OCI-LY3 (cell line): Measurements from ENCODE around the gene KLHL41.

Source experiments
- H2AFZ ChIP-seq: fragments of 200-600, 300-600 bp; shearing (Covaris generic); 2 replicates; pipeline ENCODE4 v1.6.0; 2014; ENCODE audit warnings: antibody characterized with exemption, low read depth, low read length
- H3K27ac ChIP-seq: fragments of 200-600, 300-600 bp; sonication (generic); 2 replicates; pipeline ENCODE4 v1.5.1; 2014; ENCODE audit warnings: mild to moderate bottlenecking, low read length, moderate library complexity, mixed read lengths
- H3K27me3 ChIP-seq: fragments of 200-600, 300-600 bp; sonication (generic); 2 replicates; pipeline ENCODE4 v1.6.1; 2014; ENCODE audit warnings: low read depth, low read length, mixed read lengths
- H3K36me3 ChIP-seq: fragments of 200-600, 300-600 bp; sonication (generic); replicated peaks from 2 replicates; pipeline ENCODE3; 2014; ENCODE audit warnings: low read depth, low read length, mixed read lengths
- H3K4me1 ChIP-seq: fragments of 300-600, 200-600 bp; sonication (generic); 2 replicates; pipeline ENCODE4 v1.6.1; 2014; ENCODE audit warnings: low read length, mixed read lengths
- H3K4me2 ChIP-seq: fragments of 200-600, 300-600 bp; sonication (generic); 2 replicates; pipeline ENCODE4 v1.6.1; 2014; ENCODE audit warnings: low read length, mixed read lengths
- H3K4me3 ChIP-seq: fragments of 300-600, 200-600 bp; sonication (generic); 2 replicates; pipeline ENCODE4 v1.5.1; 2014; ENCODE audit warnings: antibody characterized with exemption, mild to moderate bottlenecking, low read length, moderate library complexity
- H3K79me2 ChIP-seq: fragments of 300-600, 200-600 bp; shearing (Covaris generic); 2 replicates; pipeline ENCODE4 v1.6.1; 2014; ENCODE audit warnings: mild to moderate bottlenecking, low read length, mixed read lengths
- H3K9ac ChIP-seq: fragments of 300-600, 200-600 bp; shearing (Covaris generic); 2 replicates; pipeline ENCODE4 v1.6.0; 2014; ENCODE audit warnings: mild to moderate bottlenecking, low read length, moderate library complexity
- H3K9me3 ChIP-seq: fragments of 200-600, 300-600 bp; shearing (Covaris generic); 2 replicates; pipeline ENCODE4 v1.6.1; 2014; ENCODE audit warnings: low read length, mixed read lengths; ENCODE audit not compliant: insufficient read depth
- H4K20me1 ChIP-seq: fragments of 200-600, 300-600 bp; sonication (generic); 2 replicates; pipeline ENCODE4 v1.6.1; 2016; ENCODE audit warnings: low read length, mixed read lengths; ENCODE audit not compliant: insufficient read depth
- EZH2phosphoT487 ChIP-seq: fragments of 200-600 bp; shearing (Covaris generic); IDR thresholded peaks from 2 replicates; pipeline ENCODE4 v1.6.1; 2018; ENCODE audit warnings: antibody characterized with exemption, mixed run types, low read depth
- TF ChIP-seq, protein P1 (sequence below): fragments of 200-600, 300-600 bp; sonication (generic); IDR thresholded peaks from 2 replicates; pipeline ENCODE4 v1.5.1; 2014; ENCODE audit warnings: antibody characterized with exemption, low read length, low read depth

Gene KLHL41

DNA sequence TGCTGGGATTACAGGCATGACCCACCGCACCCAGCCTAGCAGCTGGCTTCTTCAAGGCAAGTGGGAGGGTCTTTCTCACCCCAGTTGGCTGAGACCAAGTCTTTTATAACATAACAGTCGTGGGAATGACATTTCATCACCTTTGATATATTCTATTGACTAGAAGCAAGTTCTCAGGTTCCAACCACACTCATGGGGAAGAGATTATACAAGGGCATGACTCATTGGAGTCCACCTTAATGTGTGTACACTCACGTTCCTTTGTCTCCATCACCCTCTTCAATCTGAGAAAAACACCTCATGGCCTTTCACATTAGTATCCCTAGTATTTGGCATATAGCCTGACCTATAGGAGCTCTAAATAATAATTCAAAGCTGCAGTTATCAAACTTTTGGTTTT, 33.0 kb upstream of the KLHL41 start:
- Histone ChIP-seq H3K4me2 (no peak overlapping the region), H3K4me1 (peaks cover 8% of the 10 kb centered on the region), H3K9ac (no peak overlapping the region), H4K20me1 (no peaks in the 10 kb centered on the region), H3K27me3 (no peaks in the 10 kb centered on the region), H3K27ac (no peak overlapping the region), H3K4me3 (no peak overlapping the region), H2AFZ (no peak overlapping the region), H3K79me2 (no peaks in the 10 kb centered on the region), H3K9me3 (no peaks in the 10 kb centered on the region), H3K36me3 (no peaks in the 10 kb centered on the region)
- TF ChIP-seq, protein P1, sequence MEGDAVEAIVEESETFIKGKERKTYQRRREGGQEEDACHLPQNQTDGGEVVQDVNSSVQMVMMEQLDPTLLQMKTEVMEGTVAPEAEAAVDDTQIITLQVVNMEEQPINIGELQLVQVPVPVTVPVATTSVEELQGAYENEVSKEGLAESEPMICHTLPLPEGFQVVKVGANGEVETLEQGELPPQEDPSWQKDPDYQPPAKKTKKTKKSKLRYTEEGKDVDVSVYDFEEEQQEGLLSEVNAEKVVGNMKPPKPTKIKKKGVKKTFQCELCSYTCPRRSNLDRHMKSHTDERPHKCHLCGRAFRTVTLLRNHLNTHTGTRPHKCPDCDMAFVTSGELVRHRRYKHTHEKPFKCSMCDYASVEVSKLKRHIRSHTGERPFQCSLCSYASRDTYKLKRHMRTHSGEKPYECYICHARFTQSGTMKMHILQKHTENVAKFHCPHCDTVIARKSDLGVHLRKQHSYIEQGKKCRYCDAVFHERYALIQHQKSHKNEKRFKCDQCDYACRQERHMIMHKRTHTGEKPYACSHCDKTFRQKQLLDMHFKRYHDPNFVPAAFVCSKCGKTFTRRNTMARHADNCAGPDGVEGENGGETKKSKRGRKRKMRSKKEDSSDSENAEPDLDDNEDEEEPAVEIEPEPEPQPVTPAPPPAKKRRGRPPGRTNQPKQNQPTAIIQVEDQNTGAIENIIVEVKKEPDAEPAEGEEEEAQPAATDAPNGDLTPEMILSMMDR, result no peak
- no peak for TF ChIP-seq EZH2phosphoT487

DNA sequence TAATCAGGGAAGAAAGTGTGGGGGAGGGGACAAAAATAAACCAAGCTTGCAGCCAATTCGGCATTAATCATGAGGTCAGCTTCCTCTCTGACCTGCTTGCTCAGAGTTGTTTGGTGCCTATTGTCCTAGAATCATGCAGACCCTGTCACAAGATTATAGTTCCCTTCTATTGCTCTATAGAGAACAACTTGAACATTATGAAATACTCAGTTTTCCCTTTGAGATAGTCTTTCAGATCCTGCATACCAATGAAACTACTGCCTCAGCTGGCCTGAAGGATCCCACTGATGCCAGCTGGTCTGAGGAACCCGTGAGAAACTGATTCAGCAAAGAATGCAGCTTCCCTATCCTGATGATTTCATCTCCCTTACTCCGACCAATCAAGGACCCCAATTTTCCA, 31.2 kb upstream of the KLHL41 start:
- peak overlapping the region; percentile 66 for H2AFZ ChIP-seq
- no peaks in the 10 kb centered on the region for H3K79me2 ChIP-seq
- H3K9me3 ChIP-seq, result no peaks in the 10 kb centered on the region
- no peaks in the 10 kb centered on the region for H4K20me1 ChIP-seq
- H3K9ac ChIP-seq, result no peak overlapping the region
- H3K4me2 ChIP-seq, result peak overlapping the region; percentile 61; the same call in 1 of the 2 replicates
- TF ChIP-seq EZH2phosphoT487, result no peak
- TF ChIP-seq, protein P1, result no peak
- no peak overlapping the region for H3K4me3 ChIP-seq
- H3K27ac ChIP-seq, result no peak overlapping the region
- H3K36me3 ChIP-seq, result no peaks in the 10 kb centered on the region
- peaks cover 8% of the 10 kb centered on the region for H3K4me1 ChIP-seq
- no peaks in the 10 kb centered on the region for H3K27me3 ChIP-seq

DNA sequence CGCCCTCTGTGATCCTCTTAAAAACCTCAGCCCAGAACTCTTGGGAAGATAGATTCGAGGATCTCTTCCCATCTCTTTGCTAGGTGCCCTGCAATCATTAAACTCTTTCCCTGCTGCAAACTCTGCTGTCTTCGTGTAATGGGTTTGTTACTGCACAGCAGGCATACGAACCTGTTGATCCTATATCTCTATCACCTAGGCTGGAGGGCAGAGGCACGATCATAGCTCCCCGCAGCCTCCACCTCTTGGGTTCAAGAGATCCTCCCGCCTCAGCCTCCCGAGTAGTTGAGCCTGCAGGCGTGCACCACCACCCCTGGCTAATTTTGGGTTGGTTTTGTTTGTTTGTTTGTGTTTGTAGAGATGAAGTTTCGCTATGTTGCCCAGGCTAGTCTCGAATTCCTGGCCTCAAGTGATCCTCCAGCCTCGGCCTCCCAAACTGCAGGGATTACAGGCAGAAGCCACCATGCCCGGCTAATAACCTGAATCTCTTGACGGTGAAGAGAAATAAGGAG, 30.7 kb upstream of the KLHL41 start:
- Histone ChIP-seq H3K27me3 (no peaks in the 10 kb centered on the region), H3K27ac (no peak overlapping the region), H3K9ac (peak overlapping the region; percentile 66)

DNA sequence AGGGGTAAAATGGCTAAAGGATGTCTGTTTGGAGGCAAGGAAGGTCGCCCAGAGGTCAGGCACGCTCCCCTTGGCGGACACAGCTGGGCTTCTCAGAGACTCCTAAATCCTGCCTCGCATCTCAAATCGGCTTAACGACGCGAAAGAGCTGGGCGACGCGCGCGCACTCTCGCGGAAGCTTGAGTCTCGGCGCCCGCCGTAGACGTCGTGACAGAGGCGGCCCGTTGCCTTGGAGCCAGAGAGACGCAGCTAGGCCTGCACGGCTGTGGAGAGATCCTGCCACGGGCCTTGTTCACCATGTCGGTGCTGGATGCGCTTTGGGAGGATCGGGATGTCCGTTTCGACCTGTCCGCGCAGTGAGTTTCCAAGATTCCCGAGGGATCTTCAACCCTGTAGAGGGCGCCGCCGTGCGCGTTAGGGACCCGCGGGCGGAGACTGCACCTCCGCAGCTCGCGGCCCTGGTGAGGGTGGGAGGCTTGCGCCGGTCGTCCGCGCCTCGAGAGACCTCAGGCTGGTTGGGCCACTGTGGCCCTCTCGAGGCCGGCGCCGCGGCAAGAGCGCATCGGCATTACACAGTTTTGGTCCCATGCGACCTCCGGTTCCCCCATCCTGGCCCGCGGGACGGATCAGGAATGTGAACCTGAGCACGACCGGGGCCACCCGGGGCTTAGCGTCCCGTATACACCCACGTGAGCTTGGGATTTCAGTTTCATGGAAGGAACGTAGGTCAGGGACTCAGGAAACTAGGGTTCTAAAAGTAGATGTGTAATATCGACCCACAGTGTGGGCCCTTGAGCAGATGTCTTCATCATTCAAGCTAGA, 30.0 kb upstream of the KLHL41 start, which contains the start of gene BBS5:
Gene BBS5, plus strand, starts transcription at position 238 of the 822 bp plus-strand sequence. Its CDS starts 60 bp downstream, at position 298.
- H3K4me1 ChIP-seq, result peaks cover 8% of the 10 kb centered on the region
- H3K79me2 ChIP-seq, result no peaks in the 10 kb centered on the region
- no peaks in the 10 kb centered on the region for H3K36me3 ChIP-seq
- no peak within 1 kb of the TSS for H3K27ac ChIP-seq
- TF ChIP-seq EZH2phosphoT487, result no peak
- TF ChIP-seq, protein P1, result peak; percentile 55
- peak within 1 kb of the TSS; percentile 66 for H3K9ac ChIP-seq
- peak within 1 kb of the TSS; percentile 61 for H3K4me2 ChIP-seq
- H3K4me3 ChIP-seq, result peak within 1 kb of the TSS; percentile 81
- H3K27me3 ChIP-seq, result no peaks in the 10 kb centered on the region
- H2AFZ ChIP-seq, result peak within 1 kb of the TSS; percentile 66
- H3K9me3 ChIP-seq, result no peaks in the 10 kb centered on the region
- no peaks in the 10 kb centered on the region for H4K20me1 ChIP-seq

More for the DNA sequence above, 30.7 kb upstream of the KLHL41 start:
- no peaks in the 10 kb centered on the region for H3K79me2 ChIP-seq
- H3K4me2 ChIP-seq, result peak overlapping the region; percentile 61
- TF ChIP-seq, protein P1, result no peak
- no peak for TF ChIP-seq EZH2phosphoT487
- peak overlapping the region; percentile 66 for H2AFZ ChIP-seq
- no peaks in the 10 kb centered on the region for H3K9me3 ChIP-seq
- peak overlapping the region; percentile 81 for H3K4me3 ChIP-seq
- H3K36me3 ChIP-seq, result no peaks in the 10 kb centered on the region
- H4K20me1 ChIP-seq, result no peaks in the 10 kb centered on the region
- H3K4me1 ChIP-seq, result peaks cover 8% of the 10 kb centered on the region
